ENCODE results near the gene PAM.

- TF ChIP-seq CTCF (IDR thresholded peaks at IDR 0.05) (no peak), POLR2A (IDR thresholded peaks at IDR 0.05) (no peak)
Measured at GRCh38 chr5:102749416-102750030, 5.6 kb upstream of the PAM start.

Measured in testis (tissue), 2 donors.